ENCODE measurements around the gene FOXE1.

Gene FOXE1

GRCh38 chr9:97853056-97853843 lies at the start of gene FOXE1:
Gene FOXE1, plus strand, starts transcription at chr9:97853226. Its CDS starts 689 bp downstream, at chr9:97853915.
- no peak for DNase-seq (ENCODE audit: low spot score)

DNA sequence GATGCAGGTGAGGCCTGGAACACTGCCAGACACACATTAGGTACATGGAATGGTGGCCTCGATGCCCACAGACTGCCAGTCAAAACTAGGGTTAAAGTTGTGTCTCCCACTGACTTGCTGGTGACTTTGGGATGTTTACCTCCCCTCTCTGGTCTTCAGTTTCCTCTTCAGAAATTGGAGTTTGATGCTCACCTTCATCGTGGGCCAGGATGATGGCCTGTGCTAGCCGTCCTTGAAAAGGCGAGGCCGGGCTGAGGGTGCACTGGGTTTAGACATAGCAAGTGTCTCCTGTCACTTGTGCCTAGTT lies 49.0 kb upstream of the FOXE1 start:
- DNase-seq (ENCODE audit: low spot score): no peak

DNA sequence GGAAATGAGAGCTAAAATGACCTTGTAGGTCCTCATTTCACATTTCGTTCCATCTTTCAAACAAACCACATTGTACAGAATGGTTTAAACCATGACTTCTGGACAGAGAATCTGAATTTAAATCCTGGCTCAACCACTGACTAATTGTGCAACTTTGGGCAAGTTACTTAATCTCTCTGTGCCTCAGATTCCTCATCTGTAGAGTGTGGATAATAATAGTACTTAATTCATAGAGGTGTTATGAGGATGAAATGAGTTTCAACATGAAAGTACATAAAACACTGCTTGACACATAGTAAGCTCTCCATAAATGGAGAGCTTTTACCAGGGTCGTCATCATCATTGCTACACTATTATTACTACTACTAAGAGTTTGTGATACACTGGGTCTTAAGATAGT lies 46.3 kb upstream of the FOXE1 start:
- no peak for DNase-seq (ENCODE audit: low spot score)

DNA sequence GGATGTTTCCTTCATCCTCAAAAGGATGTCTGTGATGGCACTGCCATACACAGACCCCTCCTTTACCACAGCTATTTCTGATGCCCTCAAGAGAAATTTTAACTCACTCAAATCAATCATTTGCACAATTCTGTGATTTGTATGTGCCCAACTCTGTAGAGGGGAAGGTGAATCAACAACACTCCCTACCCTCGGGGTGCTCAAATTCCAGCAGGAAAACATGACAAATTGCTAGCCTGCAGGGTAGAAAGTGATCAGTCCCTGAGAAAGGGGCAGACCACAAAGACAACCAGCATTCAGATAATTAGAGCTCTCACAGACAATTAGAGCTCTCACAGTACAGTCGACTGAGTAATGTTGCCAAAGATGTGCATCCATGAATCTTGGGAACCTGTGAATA lies 45.3 kb upstream of the FOXE1 start:
- DNase-seq (ENCODE audit: low spot score): no peak

DNA sequence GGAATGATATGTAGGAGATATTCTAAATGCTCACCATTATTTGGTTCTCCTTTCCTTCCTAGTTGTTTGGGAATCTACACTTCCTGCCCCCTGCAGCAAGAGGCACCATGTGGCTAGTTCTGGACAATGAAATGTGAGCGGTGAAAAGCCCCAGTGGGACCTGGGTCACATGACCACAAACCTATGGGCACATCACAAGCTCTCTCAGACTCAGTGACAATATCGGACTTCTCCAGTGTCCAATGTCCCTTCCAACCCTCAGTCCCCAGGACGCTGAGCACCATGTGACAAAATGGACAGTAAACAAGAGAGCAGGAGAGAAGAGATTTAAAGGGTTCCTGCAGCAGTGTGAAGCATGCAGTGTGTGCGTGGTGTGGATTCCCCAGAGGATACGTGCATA lies 44.6 kb upstream of the FOXE1 start:
- no peak for DNase-seq (ENCODE audit: low spot score)

GRCh38 chr9:97808972-97809371 lies 44.1 kb upstream of the FOXE1 start:
- DNase-seq (ENCODE audit: low spot score): no peak

- no peak for DNase-seq (ENCODE audit: low spot score)
Observed at GRCh38 chr9:97809666-97810344, 43.2 kb upstream of the FOXE1 start.

- no peak for DNase-seq (ENCODE audit: low spot score)
Observed at GRCh38 chr9:97811533-97812246, 41.3 kb upstream of the FOXE1 start.

GRCh38 chr9:97812247-97812543 lies 40.8 kb upstream of the FOXE1 start:
- no peak for DNase-seq (ENCODE audit: low spot score)

GRCh38 chr9:97813072-97813471 lies 40.0 kb upstream of the FOXE1 start:
- DNase-seq (ENCODE audit: low spot score): no peak

- no peak for DNase-seq (ENCODE audit: low spot score)
Observed at GRCh38 chr9:97819735-97820134, 33.3 kb upstream of the FOXE1 start.

- no peak for DNase-seq (ENCODE audit: low spot score)
Observed at GRCh38 chr9:97820373-97820772, 32.7 kb upstream of the FOXE1 start.

DNA sequence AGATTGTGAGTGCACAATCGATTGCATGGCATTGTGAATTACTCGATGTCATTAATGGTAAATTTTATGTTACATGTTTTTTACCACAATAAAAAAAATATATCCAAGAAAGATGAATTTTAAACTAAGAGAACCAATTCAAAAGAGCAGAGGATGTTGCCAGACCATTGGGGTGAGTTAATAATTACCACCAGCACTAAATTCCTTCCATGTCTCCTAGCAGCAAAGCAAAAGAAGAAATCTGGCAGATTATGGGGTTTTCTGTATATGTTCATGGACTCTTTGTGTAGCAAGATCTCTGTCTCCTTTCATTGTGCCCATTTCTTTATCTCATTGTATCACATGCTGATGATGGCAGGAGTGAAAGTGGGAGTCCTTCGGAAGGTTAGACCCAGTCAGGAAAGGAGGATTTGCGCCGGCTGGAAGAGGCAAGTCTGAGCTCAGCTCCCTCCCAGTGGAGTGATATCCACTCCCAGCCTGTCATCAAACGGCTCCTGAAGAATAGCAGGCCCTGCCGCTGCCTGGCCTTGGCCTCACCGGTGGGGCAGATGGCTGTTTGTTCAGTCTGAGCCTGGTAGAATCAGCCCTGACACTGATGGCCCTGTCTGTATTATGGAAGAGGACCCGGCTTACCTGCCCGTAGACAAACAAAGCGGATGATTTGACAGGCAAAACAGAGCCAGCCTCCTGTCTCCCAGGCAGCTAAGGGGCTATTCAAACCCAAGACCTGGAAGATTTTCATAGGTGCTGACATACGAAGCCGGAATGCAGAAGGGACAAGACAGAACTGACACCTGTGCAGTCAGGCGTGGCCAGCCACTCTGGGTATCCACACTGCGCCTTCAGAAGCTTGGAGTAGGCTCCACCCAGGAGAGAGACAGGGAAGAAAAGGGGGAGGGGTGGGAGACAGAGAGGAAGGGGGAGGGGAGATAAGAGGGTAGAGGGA lies 21.9 kb upstream of the FOXE1 start:
- no peak for DNase-seq (ENCODE audit: low spot score)

DNA sequence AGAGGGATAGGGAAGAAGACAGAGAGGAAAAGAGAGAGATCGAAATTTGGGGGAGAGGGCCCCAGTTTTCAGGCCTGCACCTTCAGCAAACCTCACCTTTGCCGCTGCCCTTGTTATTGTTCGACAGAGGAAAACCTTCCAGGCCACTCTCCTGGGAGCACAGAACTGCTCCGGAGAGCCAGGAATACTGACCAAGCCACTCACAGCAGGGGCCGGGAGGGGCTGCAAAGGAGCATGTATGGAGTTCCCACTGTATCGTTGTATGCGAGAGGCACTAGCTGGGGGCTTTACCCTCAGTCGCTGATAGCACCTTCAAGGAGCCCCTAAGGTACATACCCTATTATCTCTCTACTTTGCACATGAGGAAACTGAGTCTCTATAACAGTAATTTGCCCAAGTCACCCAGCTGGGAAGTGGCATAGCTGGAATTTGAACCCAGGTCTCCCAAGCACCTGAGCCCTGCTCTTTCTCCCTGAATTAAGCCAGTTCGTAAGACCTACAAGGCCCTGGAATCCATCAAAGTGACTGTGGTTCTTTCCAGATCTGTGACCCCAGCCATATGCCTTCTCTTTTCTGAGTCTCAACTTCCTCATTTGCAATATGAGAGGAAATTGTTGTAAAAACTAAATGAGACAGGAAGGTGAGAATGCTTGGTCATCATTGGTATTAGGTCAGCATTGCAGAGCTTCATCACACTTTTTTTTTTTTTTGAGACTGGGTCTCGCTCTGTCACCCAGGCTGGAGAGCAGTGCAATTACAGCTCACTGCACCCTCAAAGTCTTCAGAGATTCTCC lies 21.0 kb upstream of the FOXE1 start:
- DNase-seq (ENCODE audit: low spot score): peak; percentile 60

GRCh38 chr9:97840521-97840920 lies 12.5 kb upstream of the FOXE1 start:
- no peak for DNase-seq (ENCODE audit: low spot score)

- no peak for DNase-seq (ENCODE audit: low spot score)
Observed at GRCh38 chr9:97842960-97843359, 10.1 kb upstream of the FOXE1 start.

- DNase-seq (ENCODE audit: low spot score): no peak
Observed at GRCh38 chr9:97845130-97845529, 7.9 kb upstream of the FOXE1 start.

GRCh38 chr9:97845763-97846162 lies 7.3 kb upstream of the FOXE1 start:
- no peak for DNase-seq (ENCODE audit: low spot score)

GRCh38 chr9:97846347-97846746 lies 6.7 kb upstream of the FOXE1 start:
- no peak for DNase-seq (ENCODE audit: low spot score)

GRCh38 chr9:97847474-97848214 lies 5.4 kb upstream of the FOXE1 start:
- DNase-seq (ENCODE audit: low spot score): no peak

DNA sequence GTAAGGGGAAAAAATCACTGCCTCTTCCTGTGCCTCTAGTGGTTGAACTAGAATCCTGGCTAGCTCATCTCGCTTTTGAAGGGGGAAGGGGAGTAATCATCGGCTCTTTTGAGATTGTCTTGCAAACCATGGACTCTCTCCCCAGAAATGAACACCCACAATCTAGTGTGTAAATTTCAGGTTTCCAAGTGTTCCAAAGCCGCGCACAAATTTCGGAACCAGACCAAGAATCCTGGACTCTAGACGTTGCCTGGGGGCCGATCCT lies 4.9 kb upstream of the FOXE1 start:
- no peak for DNase-seq (ENCODE audit: low spot score)
